Motor neuron (in vitro differentiated cells): ENCODE results near the gene RNF182. TPM values are rescaled to one million over a fixed set of nuclear protein-coding genes. Genes with fewer than 3 reads are reported as not detected.

Experiments
- ATAC-seq, 8 experiments: fragments of 200-7000 bp; cut with Tn5 transposase; replicated peaks in 6 of 8; 2 replicates each; pipeline ENCODE4 v1.8.0; 2021; ENCODE audit warnings: mild to moderate bottlenecking in 8 of 8, moderate library complexity in 8 of 8
- H3K27ac ChIP-seq, 2 donors: fragments of 250-450 bp; sonication (Bioruptor Pico); 2 replicates each; pipeline ENCODE4 v1.9.0; 2021; ENCODE audit warnings: antibody characterized with exemption in 2 of 2, mild to moderate bottlenecking in 2 of 2, moderate library complexity in 1 of 2
- H3K4me1 ChIP-seq, 2 donors: fragments of 250-450 bp; sonication (Bioruptor Pico); replicated peaks in 1 of 2; 2 replicates each; pipeline ENCODE4 v1.6.1; 2021; ENCODE audit warnings: antibody characterized with exemption in 2 of 2, mild to moderate bottlenecking in 2 of 2, moderate library complexity in 1 of 2
- H3K4me3 ChIP-seq, 5 donors: fragments of 250-450 bp; sonication (Bioruptor Pico); 2 replicates each; pipeline ENCODE4 v1.9.0; 2021; ENCODE audit warnings: antibody characterized with exemption in 5 of 5, mild to moderate bottlenecking in 5 of 5, moderate library complexity in 4 of 5
- WGBS, 10 experiments: fragments of 450-650 bp; shearing (Covaris generic); methylation state at CpG; one replicate each; pipeline ENCODE4 v1.0.0; 2022; 5-methylcytosine and 5-hydroxymethylcytosine counted together
- in situ Hi-C, 9 experiments: fragments of 400-800 bp; cut with MboI; loops; one replicate each; pipeline ENCODE4 v1.15.0; 2021; ENCODE audit warnings: low sequenced_read_pairs in 9 of 9, low pct_unique_long_range_greater_than_20kb in 2 of 9; ENCODE audit not compliant: unreplicated experiment in 9 of 9
- total RNA-seq, 8 experiments: library from RNA; unstranded; fragments of 300-600 nt; gene quantifications; 2 replicates each; pipeline versions ENCODE4 v1.2.3 to v1.2.4, GENCODE V29; 2022

The RNF182 gene
- total RNA-seq, 8 experiments from 2014 or later: 1.3 to 12.1 (median 4.5) TPM; not detected in 2

- H3K4me3 ChIP-seq: no peak overlapping the region
- in situ Hi-C loops: no loop called here
- H3K27ac ChIP-seq: no peak overlapping the region
- ATAC-seq: no peak
- H3K4me1 ChIP-seq: no peaks in the 10 kb centered on the region
- 50 to 100% (median 84%) methylated on average over 1 to 4 of the region's 4 CpGs for WGBS, 10 experiments
Measured at GRCh38 chr6:13980534-13980933, 55.8 kb downstream of the RNF182 start.

GRCh38 chr6:13985663-13986325 is 61.0 kb downstream of the RNF182 start:
- H3K4me1 ChIP-seq: no peaks in the 10 kb centered on the region
- WGBS, 10 experiments: 40 to 100% (median 87%) methylated on average over 1 to 4 of the region's 4 CpGs
- H3K4me3 ChIP-seq: no peak overlapping the region
- H3K27ac ChIP-seq: no peak overlapping the region
- ATAC-seq: no peak
- in situ Hi-C loops: no loop called here

- Histone ChIP-seq H3K4me1 (no peaks in the 10 kb centered on the region), H3K4me3 (no peak overlapping the region), H3K27ac (no peak overlapping the region)
- in situ Hi-C loops: no loop called here
- ATAC-seq: no peak
- WGBS, 10 experiments: 40 to 100% (median 76%) methylated on average over 1 to 4 of the region's 4 CpGs
Measured at GRCh38 chr6:13986700-13987399, 62.1 kb downstream of the RNF182 start.

GRCh38 chr6:13987400-13987865 is 62.7 kb downstream of the RNF182 start:
- ATAC-seq: no peak
- Histone ChIP-seq H3K4me1 (no peaks in the 10 kb centered on the region), H3K27ac (no peak overlapping the region), H3K4me3 (no peak overlapping the region)
- in situ Hi-C loops: no loop called here
- 76 to 92% (median 83%) methylated on average over 3 to 11 of the region's 11 CpGs; no CpG with 5 or more reads in 1 of the 10 experiments for WGBS, 10 experiments

- Histone ChIP-seq H3K4me3 (no peak overlapping the region), H3K4me1 (no peaks in the 10 kb centered on the region), H3K27ac (no peak overlapping the region)
- in situ Hi-C loops: no loop called here
- ATAC-seq: no peak
- WGBS, 10 experiments: 28 to 93% (median 64%) methylated on average over 1 to 5 of the region's 5 CpGs
Measured at GRCh38 chr6:13988049-13988738, 63.4 kb downstream of the RNF182 start.

- Histone ChIP-seq H3K27ac (no peak overlapping the region), H3K4me1 (no peaks in the 10 kb centered on the region), H3K4me3 (no peak overlapping the region)
- in situ Hi-C loops: no loop called here
- no peak for ATAC-seq
- 77 to 100% (median 89%) methylated on average over 1 to 2 of the region's 2 CpGs for WGBS, 10 experiments
Measured at GRCh38 chr6:13988908-13989307, 64.2 kb downstream of the RNF182 start.

GRCh38 chr6:13989496-13990144 is 64.9 kb downstream of the RNF182 start:
- Histone ChIP-seq H3K4me3 (no peak overlapping the region), H3K4me1 (no peaks in the 10 kb centered on the region), H3K27ac (no peak overlapping the region)
- ATAC-seq: no peak
- WGBS, 10 experiments: 58 to 90% (median 76%) methylated on average over 3 to 6 of the region's 7 CpGs; no CpG with 5 or more reads in 1 of the 10 experiments
- in situ Hi-C loops: no loop called here

- WGBS, 10 experiments: 26 to 100% (median 90%) methylated on average over 1 to 3 of the region's 3 CpGs
- in situ Hi-C loops: no loop called here
- ATAC-seq: no peak
- Histone ChIP-seq H3K4me3 (no peak overlapping the region), H3K27ac (no peak overlapping the region), H3K4me1 (no peaks in the 10 kb centered on the region)
Measured at GRCh38 chr6:13990796-13991195, 66.0 kb downstream of the RNF182 start.

- in situ Hi-C loops: no loop called here
- ATAC-seq: no peak
Measured at GRCh38 chr6:13991393-13991792, 66.6 kb downstream of the RNF182 start.

GRCh38 chr6:13992417-13993055 is 67.8 kb downstream of the RNF182 start:
- H3K4me3 ChIP-seq: no peak overlapping the region
- no peak overlapping the region for H3K27ac ChIP-seq
- in situ Hi-C loops: no loop called here
- H3K4me1 ChIP-seq: no peaks in the 10 kb centered on the region
- WGBS, 10 experiments: 0 to 100% (median 83%) methylated on average over 1 to 5 of the region's 5 CpGs
- ATAC-seq: peak in 5 of 8 experiments; percentile 16 to 64 (median 59)

More at GRCh38 chr6:13991393-13991792, 66.6 kb downstream of the RNF182 start:
- no peak overlapping the region for H3K4me3 ChIP-seq
- H3K4me1 ChIP-seq: no peaks in the 10 kb centered on the region
- WGBS, 10 experiments: 40 to 100% (median 100%) methylated on average over 1 to 5 of the region's 6 CpGs; no CpG with 5 or more reads in 3 of the 10 experiments
- H3K27ac ChIP-seq: no peak overlapping the region

- WGBS, 10 experiments: 21 to 73% (median 55%) methylated on average over 2 of the region's 2 CpGs
- Histone ChIP-seq H3K4me3 (no peak overlapping the region), H3K27ac (no peak overlapping the region), H3K4me1 (no peaks in the 10 kb centered on the region)
- ATAC-seq: no peak
- in situ Hi-C loops: no loop called here
Measured at GRCh38 chr6:13993416-13993815, 68.7 kb downstream of the RNF182 start.

- in situ Hi-C loops: no loop called here
- 50 to 100% (median 93%) methylated on average over 1 to 3 of the region's 3 CpGs; no CpG with 5 or more reads in 2 of the 10 experiments for WGBS, 10 experiments
Measured at GRCh38 chr6:13998356-13998755, 73.6 kb downstream of the RNF182 start.

More at GRCh38 chr6:13998356-13998755, 73.6 kb downstream of the RNF182 start:
- Histone ChIP-seq H3K4me3 (no peak overlapping the region), H3K4me1 (peaks cover 6 to 12% of the 10 kb centered on the region in 2 donors), H3K27ac (no peak overlapping the region)
- ATAC-seq: no peak
